ENCODE measurements around the gene FGF9. TPM values are rescaled to one million over a fixed set of nuclear protein-coding genes. Genes with fewer than 3 reads are reported as not detected.

The FGF9 gene
- total and polyA plus RNA-seq, 10 donors, result 0.06 to 0.26 (median 0.17) TPM; not detected in 4

- Histone ChIP-seq H3K27ac (no peak overlapping the region), H3K36me3 (no peaks in the 10 kb centered on the region), H3K9me3 (no peaks in the 10 kb centered on the region), H3K4me3 (peak overlapping the region in 3 of 8 donors; percentile 76 to 88 (median 79)), H3K27me3 (replicated peaks in 1 of 7) (peaks cover 0 to 100% (median 70%) of the 10 kb centered on the region in 7 donors), H3K4me1 (peaks cover 29 to 75% (median 65%) of the 10 kb centered on the region in 6 donors)
- DNase-seq, result no peak
- intact Hi-C loops (cut with DNase I; ENCODE audit: low total_unique reads), result no loop called here
- no peak for TF ChIP-seq CTCF (IDR thresholded peaks at IDR 0.05 in 8 of 11, conservative IDR thresholded peaks at IDR 0.05 in 3 of 11)
- TF ChIP-seq POLR2A (IDR thresholded peaks at IDR 0.05), result no peak
- TF ChIP-seq POLR2AphosphoS5 (IDR thresholded peaks at IDR 0.05), result no peak
- 1 to 6% (median 2%) methylated on average over 4 of the region's 4 CpGs for WGBS, 5 donors
Observed at GRCh38 chr13:21672287-21672680, 1.4 kb downstream of the FGF9 start.

GRCh38 chr13:21672796-21673538 is 2.1 kb downstream of the FGF9 start:
- peak overlapping the region; percentile 58 to 74 (median 64) for H3K4me3 ChIP-seq
- no peak for DNase-seq
- WGBS, 5 donors, result 6 to 9% (median 7%) methylated on average over 24 of the region's 24 CpGs
- H3K4me1 ChIP-seq, result peaks cover 29 to 75% (median 65%) of the 10 kb centered on the region in 6 donors
- no peaks in the 10 kb centered on the region for H3K9me3 ChIP-seq
- H3K27ac ChIP-seq, result peak overlapping the region in 1 of 8 donors; percentile 28
- peaks cover 0 to 100% (median 69%) of the 10 kb centered on the region in 7 donors for H3K27me3 ChIP-seq (replicated peaks in 1 of 7)
- no peaks in the 10 kb centered on the region for H3K36me3 ChIP-seq
- intact Hi-C loops (cut with DNase I; ENCODE audit: low total_unique reads), result no loop called here
- TF ChIP-seq CTCF (IDR thresholded peaks at IDR 0.05 in 8 of 11, conservative IDR thresholded peaks at IDR 0.05 in 3 of 11) (no peak), POLR2AphosphoS5 (IDR thresholded peaks at IDR 0.05) (no peak), POLR2A (IDR thresholded peaks at IDR 0.05) (no peak)

GRCh38 chr13:21673539-21673788 is 2.6 kb downstream of the FGF9 start:
- DNase-seq, result no peak
- peaks cover 0 to 98% (median 69%) of the 10 kb centered on the region in 7 donors for H3K27me3 ChIP-seq (replicated peaks in 1 of 7)
- peak overlapping the region; percentile 58 to 74 (median 64) for H3K4me3 ChIP-seq
- WGBS, 5 donors, result 0 to 1% (median 0%) methylated on average over 17 to 21 of the region's 21 CpGs
- no peaks in the 10 kb centered on the region for H3K9me3 ChIP-seq
- TF ChIP-seq POLR2AphosphoS5 (IDR thresholded peaks at IDR 0.05) (no peak), CTCF (IDR thresholded peaks at IDR 0.05 in 8 of 11, conservative IDR thresholded peaks at IDR 0.05 in 3 of 11) (peak in 7 of 11 experiments; percentile 15 to 48 (median 36))
- peaks cover 29 to 74% (median 64%) of the 10 kb centered on the region in 6 donors for H3K4me1 ChIP-seq
- intact Hi-C loops (cut with DNase I; ENCODE audit: low total_unique reads), result no loop called here
- peak overlapping the region in 2 of 8 donors; percentile 28 to 58 for H3K27ac ChIP-seq
- H3K36me3 ChIP-seq, result no peaks in the 10 kb centered on the region

- Histone ChIP-seq H3K4me1 (peaks cover 28 to 69% (median 60%) of the 10 kb centered on the region in 6 donors), H3K9me3 (no peaks in the 10 kb centered on the region), H3K27me3 (replicated peaks in 1 of 7) (peaks cover 0 to 98% (median 70%) of the 10 kb centered on the region in 7 donors), H3K36me3 (no peaks in the 10 kb centered on the region), H3K4me3 (peak overlapping the region; percentile 58 to 74 (median 64)), H3K27ac (peak overlapping the region in 2 of 8 donors; percentile 28 to 58)
- 0 to 1% (median 1%) methylated on average over 1 to 77 of the region's 77 CpGs for WGBS, 5 donors
- DNase-seq, result peak; percentile 86
- TF ChIP-seq POLR2A (IDR thresholded peaks at IDR 0.05) (no peak), POLR2AphosphoS5 (IDR thresholded peaks at IDR 0.05) (peak in 2 of 3 donors; percentile 12 to 16)
- intact Hi-C loops (cut with DNase I; ENCODE audit: low total_unique reads), result no loop called here
Observed at GRCh38 chr13:21673789-21674489, 3.1 kb downstream of the FGF9 start.

All from spleen (tissue), 11 donors.